Ammon's horn (tissue), 1 donor: ENCODE results near the gene RAMP3.
"Not testable (repeated sequence)": the region's sequence is repeated elsewhere in the genome, so short reads cannot be mapped to it uniquely, and the experiment has no call there.

Experiments used
- DNase-seq: peaks from one replicate; pipeline ENCODE4 v3.0.0-alpha.2; 2016; ENCODE audit warnings: low spot score

Gene RAMP3

DNA sequence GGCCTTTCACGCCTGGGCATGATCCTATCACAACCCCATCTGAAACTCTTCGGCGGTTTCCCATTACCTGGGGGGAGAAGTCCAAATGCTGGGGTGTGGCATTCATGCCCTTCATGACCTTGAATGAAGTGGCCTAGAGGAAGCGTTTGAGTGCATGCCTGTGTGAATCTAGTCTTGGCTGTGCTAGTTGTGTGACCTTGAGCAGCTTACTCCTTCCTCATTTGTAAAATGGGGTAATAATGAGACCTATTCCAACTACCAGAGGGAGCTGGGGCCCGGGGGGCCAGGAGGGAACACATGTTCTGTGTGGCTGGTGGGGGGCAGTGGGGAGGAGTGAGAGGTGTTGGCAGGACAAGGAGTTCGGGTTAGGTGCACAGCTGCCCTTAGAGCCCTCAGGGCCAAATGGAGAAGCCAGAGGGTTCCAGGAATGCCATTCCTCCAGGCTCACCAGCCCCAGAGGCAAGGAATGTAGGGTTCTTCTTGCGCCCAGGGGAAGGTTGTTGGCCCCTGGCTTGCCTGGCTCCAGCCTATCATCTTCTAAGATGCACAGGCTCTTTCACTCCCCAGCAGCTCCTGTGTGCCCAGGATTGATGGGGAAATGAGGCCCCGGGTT is 24.8 kb upstream of the RAMP3 start:
- DNase-seq: no peak

DNA sequence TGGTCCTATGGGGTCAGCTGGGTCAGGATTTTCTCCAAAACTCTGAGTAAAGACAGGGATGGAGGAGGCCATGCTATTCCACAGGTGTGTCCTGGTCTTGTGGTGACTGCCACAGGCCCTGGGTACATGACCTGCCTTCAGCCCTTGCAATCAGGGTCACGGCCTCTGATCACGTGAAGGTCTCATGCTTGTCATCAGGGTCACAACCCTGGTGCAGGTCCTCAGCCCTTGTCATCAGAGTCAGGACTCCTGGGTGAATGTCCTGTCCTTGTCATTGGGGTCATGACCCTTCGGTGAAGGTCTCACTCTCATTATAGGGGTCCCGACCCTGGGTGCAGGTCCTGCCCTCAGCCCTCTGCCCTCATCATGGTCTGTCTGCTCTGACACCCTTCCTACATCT is 24.2 kb upstream of the RAMP3 start:
- DNase-seq: no peak

DNA sequence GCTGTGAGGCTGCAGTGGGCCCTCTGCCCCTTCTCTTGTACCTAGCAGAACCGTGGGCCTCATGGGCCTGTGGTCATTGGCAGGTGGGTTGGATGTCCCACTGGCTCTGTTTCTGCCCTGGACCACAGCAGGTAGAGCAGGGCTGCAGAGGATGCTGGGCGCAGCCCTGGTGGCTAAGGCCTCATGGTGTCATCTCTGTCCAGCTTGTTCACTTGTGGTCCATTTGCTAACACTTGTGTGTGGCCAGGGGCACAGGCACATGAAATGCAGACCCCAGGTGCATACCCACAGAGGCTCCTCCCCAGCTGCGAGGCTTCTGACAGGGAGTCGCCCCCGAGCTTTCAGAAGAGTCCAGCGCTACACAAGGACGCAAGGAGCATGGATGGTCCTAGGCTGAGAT is 23.7 kb upstream of the RAMP3 start:
- DNase-seq: no peak

DNA sequence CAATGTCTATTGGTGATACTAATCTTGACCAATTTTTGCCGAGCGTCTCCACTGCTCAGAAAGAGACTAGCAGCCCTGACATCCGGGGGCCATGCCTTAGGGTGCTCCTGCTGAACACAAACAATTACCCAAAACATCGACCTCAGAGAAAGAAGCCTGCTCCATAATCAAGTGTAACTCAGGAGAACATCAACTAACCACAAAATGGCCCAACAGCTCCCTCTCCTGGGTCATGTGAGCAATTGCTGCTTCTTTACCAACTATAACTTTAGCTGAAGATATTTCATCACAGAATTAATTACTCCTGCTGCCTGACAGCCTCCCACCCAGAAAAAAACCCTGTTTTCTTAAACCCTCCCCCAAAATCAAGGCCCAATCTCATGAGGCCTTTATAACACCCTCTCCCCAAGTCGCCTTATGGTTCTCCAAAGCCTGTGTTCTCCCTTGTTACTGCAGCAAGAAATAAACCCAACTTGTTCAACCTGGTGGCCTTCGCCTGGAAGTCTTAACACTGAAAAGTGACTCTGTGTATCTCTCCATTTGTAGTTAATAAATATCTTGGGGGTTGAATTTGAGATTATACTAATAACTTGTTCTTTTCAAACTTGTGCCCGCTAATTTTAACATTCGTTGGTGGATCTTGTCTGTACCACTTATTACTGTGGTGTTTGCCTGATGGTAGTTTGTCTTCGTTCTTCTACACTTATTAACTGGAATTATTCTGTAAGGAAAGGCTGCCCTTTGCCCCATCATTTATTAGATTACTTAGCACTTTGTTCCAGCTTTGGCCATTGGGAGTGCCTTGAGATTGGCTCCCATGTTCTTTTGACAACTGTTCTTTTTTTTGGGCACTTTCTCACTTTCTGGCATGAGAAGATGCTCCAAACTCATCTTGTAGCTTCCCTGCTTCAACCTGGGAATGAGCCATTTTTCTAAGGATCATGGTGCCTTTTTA is 21.2 kb upstream of the RAMP3 start:
- DNase-seq: peak; percentile 91

DNA sequence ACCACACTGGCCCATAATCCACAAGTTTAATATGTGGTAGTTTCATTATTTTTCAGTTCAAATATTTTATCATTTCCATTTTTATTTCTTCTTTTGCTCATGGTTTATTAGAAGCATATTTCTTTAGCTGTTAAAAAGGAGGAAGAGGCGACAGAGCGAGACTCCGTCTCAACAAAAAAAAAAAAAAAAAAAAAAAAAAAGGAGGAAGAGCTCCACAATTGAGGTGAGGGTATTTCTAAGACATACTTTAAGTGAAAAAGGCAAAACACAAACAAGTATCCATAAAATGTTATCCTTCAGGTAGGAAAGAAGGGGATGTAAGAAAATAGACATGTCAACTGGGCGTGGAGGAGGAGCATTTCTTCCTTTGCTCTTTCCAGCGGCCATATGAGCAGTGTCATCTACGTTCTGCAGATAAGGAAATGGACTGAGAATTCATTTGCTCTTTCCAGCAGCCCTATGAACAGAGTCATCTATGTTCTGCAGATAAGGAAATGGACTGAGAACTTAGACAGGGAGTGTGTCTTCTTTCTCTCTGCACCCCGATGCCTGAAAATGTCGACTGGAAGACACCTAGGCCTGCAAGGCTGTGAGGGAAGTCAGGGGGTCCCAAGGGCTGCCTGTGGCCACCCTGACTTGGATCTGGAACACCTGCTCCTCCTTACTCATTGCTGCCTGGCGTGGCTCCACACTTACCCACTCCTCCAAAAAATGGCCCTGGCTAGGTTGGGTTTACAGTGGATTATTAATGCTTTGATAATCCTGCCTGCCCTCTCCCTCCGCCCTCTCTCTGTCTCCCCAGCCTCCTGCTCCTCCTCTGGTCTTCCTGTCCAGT is 18.9 kb upstream of the RAMP3 start:
- no peak for DNase-seq

DNA sequence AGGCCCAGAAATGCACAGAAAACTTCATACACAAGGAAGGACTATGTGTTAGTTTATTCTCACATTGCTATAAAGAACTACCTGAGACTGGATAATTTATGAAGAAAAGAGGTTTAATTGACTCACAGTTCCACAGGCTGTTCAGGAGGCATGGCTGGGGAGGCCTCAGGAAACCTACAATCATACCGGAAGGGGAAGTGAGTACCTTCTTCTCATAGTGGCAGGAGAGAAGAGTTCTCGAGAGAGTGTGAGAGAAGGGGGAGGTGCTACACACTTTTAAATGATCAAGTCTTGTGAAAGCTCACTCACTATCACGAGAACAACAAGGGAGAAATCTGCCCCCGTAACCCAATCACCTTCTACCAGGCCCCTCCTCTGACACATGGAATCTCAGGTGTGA is 16.8 kb upstream of the RAMP3 start:
- no peak for DNase-seq

DNA sequence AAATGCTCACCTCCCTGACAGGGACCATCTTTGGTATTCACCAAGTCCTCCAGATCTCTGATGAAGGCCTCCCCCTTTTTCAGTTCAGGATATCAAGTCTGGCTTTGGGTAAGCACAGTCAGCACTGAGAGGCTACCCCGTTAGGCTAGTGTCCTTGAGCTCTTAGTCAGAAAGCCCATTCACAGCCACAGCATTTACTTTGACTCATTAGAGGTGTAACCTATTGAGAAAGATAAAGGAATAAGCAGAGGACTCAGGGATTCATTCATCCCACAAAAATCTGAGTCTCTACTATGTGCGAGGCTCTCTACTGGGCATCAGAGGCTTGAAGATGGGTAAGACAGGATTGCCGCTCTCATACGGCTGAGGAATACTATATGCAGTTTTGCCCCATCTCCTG is 14.0 kb upstream of the RAMP3 start:
- no peak for DNase-seq

DNA sequence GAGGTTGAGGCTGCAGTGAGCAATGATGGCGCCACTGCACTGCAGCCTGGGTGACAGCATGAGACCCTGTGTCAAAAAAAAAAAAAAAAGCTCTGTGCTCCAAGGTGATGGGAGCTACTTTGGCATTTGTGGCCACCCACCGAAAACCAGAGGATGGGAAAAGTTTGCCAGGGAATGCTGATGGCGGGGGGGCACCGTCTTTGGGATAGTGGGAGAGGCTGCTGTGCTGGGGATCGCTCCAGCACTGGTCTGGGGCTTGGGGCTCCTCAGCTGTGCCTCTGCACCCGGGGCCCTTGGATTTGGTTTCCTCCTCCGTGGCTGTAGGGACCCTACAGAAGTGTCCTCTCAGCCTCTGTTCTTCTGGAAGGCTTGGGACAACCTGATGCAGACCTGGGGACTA is 11.7 kb upstream of the RAMP3 start:
- no peak for DNase-seq

DNA sequence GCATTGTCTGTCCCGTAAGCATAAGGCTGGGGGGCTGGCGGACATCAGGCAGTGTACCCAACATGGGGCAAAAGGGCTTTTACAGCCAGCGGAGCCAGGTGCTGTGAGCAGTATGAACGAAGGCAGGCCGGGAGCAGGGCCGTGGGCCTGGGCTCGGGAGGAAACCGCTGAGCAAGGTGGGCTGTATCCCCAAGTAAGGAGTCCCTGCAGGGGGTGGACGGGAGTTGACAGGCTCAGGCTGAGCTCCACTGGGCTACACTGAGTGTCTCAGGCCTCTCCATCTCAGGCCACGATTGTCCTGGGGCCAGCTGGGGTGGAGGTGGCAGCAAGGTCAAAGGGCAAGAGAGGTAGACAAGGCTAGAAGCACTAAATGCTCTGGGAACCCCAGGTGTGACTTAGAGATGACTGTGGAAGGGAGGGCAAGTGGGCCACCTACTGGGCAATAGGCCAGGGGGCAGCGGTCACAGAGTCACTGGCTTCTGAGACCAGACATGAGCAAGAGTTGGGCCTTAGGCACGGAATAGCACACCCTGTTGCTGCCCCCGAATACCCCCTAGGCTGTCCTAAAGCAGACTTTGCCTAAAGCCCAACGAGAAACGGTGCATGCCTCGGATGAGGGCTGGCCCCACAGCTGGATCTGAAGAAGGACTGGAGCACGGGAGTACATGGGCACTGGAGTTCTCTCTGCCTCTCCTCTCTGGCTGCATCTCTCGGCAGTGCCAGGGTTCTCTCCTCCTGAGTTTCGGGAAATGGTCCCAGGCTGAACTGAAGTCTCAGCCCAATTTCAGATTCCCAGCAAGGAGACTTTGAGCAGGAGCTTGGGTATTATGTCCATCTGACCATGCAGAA is 10.8 kb upstream of the RAMP3 start:
- DNase-seq: no peak

DNA sequence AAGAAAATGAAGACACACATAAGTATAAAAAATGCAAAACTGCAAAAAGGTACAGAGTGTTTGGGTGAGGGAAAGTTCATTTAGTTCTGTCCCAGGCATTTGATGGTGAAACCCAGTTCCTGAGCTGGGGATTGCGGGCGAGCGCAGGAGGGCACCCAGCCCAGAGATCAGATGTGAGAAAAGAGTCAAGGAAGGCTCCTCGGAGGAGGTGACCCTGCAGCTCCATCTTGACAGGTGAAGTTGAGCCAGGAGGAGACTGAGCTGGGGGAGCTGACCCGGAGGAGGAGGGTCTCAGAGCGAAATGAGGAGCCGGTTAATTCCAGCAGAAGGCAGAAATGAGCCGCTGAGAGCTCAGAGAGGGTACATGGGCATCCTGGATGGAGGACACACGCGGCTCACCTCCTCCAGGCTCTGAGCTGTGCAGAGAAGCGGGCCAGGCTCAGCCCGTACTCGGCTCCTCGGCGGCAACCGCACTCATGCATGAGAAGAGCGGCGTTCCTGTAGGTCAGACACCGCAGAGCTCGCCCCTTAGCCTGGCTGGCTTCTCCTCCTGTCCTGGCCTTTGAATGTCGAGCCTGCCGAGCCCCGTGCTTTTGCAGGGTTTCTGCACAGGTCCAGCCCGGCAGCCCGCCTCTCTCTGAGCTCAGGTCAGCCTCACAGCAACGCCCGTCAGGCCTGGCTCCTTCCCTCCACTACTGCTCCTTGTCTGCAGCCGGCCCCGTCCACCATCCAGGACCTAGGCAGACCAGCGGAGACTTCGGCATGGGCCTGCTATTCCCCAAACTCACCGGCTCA is 9.5 kb upstream of the RAMP3 start:
- DNase-seq: no peak

DNA sequence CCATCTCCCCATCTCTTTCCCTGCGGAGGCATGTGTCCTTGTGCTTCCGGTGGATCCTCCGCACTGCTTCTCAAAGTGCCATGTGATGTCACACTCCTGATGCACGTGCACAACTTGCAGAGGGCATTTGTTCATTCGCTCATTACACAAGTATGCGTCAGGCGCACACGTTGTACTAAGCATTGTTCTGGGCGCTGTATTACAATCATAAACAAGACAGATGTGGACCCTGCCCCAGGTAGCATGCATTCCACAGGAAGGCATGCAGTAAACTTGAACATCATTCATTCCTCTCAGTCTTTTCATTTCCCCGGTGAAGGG is 9.0 kb upstream of the RAMP3 start:
- no peak for DNase-seq

DNA sequence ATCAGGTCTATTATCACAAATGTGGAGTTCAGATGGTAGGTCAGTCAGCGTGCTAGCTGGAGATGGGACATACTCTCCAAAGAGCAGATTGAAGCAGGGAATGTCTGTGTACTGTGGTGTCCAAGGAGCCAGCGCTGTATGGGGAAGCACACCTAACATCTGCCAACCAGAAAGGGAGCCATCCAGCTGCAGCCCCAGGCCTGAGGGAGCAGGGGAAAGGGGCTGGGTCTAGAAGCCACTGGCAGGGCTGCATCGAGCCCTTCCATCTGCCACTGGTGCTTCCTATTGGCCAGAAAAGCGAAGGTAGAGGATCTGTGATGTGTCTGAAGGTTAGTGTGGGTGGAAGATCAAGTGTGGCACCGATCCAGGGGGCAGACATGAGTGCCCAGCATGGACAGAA is 8.0 kb upstream of the RAMP3 start:
- DNase-seq: no peak

DNA sequence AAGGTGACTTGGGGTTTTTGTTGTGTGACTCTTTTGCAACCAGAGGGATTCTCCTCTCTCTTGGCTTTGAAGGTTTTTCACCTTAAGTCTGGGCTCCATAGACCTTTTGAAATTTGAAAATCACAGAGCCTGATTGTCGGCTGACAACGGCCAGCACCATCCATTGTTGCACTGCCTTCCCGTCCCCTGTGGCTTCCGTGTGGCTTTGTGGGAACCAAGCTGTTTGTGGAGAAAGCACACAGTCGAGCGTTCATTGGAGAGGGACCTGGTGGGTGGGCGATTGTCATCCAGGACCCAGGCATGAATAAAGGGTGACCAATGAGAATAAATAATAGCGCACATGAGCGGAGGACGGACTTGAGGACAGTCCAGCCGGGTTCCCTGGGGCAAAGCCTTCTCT is 7.4 kb upstream of the RAMP3 start:
- no peak for DNase-seq

DNA sequence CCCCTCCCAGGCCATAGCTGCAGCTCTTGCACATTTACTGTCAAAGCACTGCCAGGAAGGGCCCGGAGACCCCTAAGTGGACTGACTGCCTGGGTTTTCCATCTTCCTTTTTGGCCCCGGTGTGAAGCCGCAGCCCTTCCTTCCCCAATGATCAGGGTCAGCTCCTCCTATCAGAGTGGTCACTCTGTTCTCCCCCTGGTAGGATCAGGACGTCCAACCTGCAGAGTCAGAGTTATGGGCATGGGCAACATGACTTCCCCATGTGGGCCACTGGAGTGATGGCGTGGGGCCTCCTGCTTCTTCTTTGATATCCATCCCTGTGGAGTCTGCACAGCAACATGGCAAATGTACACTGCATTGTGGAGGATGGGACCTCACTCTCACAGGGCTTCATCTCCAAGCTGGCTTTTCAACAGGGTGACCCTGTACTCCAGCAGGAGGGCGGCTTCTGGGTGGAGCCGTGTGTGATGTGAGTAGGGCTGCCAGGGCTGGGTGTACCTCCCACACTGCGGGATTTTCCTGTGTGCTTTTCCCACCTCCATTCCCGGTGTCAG is 6.4 kb upstream of the RAMP3 start:
- no peak for DNase-seq

DNA sequence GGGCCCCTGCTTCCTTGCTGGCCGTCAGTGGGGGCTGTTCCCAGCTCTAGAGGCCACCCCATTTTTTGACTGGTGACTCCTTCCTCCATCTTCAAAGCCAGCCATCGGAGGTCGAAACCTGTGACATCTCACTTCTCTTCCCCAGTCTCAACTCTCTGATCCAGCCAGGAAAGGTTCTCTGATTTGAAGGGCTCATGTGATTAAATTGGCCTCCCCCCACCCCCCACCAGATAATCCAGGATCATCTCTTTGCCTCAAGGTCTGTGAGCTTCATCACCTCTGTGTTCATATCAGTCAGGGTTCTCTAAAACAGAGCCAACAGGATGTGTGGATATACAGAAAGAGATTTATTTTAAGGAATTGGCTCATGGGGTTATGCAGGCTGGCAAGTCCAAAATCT is 5.6 kb upstream of the RAMP3 start:
- no peak for DNase-seq

DNA sequence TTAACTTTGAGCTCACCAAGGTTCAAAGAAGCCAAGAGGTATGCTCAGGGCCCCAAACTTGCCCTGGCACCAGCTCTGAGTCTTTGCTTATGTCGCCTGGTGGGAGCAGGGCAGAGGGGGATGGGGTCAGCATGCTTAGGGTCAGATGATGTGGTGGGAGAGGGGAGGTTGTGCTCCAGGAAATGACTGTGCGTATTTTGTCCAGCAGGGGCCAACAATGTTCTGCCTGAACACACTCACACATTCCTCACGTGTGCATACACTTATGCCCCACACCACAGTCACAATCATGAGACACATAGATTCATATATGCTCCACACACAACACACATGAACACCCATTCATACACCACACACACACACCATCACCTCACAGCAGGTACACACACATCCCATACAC is 4.4 kb upstream of the RAMP3 start:
- DNase-seq: no peak

DNA sequence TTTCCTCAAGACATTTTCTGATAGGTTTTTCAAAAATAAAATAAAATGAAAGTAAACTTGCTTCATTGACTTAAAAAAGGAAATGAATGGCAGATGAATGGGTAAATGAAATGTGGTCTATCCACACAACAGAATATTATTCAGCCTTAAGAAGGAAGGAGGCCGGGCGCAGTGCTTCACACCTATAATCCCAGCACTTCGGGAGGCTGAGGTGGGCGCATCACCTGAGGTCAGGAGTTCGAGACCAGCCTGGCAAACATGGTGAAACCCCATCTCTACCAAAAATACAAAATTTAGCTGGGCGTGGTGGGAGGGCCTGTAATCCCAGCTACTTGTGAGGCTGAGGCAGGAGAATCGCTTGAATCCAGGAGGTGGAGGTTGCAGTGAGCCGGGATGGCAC is 3.7 kb upstream of the RAMP3 start:
- not testable (repeated sequence) for DNase-seq

DNA sequence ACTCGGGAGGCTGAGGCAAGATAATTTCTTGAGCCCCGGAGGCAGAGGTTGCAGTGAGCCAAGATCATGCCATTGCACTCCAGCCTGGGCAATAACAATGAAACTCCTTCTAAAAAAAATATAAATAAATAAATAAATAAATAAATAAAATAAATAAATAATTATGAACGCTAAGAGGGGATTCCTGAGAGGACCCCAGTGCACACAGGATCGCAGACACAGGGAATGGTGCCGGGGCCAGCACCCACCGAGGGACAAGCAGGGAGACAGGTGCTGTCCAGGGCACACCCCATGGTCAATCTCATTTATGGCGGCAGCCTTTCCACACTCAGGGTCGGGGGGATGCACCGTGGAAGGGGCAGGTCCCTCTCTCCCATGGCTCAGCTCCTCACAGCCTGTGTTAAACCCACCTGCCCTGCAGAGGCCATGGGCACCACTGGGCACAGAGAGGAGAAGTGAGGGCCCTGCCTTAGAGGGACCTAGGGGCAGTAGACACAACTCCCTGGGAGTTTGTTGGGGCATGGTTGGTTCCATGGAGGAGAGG is 2.2 kb upstream of the RAMP3 start:
- no peak for DNase-seq

DNA sequence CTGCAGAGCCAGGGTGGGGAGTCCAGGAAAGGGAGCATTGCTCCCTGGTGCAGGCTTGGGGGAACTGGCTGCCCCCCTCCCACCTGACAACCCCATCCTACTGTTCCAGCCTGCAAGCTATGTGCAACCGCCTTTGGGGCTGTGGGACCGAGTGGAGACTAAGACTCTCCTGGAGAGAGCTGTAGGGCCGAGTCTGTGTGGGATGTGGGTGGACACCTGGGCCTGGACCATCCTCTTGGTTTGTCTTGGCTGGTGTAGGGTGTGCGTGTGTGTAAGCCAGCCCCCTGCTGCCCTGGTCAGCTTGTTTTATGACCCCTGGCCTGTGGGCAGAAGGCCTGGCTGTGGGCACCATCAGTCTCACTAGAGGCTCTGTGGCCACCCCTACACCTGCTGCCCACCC is 1.6 kb upstream of the RAMP3 start:
- DNase-seq: no peak

DNA sequence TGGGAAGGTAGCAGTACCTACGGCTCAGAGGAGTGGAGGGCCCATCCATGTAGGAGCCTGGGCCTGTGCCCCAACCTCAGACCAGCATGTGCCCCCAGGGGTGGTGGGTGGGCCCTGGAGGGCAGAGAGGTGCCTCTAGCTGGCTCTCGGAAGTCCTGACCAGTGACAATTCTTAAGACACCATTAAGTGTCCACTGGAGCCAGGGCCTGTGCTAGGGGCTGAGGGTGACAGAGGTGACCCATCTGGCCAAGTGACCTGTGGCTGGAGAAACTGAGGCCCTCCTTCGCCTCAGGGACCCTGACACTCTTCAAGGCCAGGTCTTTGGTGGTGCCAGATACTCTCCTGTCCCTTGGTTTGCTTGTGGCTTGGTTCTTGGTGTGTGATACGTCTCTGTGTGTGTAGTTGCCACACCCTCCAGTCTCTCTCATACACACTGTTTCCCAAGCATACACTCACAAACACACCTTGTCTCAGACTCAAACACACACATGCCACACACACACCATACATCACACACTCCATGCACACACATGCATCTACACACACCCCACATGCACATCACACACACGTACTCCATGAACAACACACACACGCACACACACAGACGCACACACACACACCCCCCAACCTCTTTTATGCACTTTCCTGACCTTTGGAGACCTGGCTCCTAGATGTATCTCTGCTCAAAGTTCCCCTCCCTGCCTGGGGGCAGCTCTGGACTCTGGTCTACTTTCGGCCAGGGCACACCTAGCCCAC is 897 bp upstream of the RAMP3 start:
- DNase-seq: no peak
